CD4-positive, alpha-beta T cell treated with Interferon gamma for 1 hour (primary cell): ENCODE results near the gene CYB561D2.

Experiments used
- DNase-seq: peaks from one replicate; pipeline ENCODE4 v3.0.0-alpha.2; 2020

The CYB561D2 gene

DNA sequence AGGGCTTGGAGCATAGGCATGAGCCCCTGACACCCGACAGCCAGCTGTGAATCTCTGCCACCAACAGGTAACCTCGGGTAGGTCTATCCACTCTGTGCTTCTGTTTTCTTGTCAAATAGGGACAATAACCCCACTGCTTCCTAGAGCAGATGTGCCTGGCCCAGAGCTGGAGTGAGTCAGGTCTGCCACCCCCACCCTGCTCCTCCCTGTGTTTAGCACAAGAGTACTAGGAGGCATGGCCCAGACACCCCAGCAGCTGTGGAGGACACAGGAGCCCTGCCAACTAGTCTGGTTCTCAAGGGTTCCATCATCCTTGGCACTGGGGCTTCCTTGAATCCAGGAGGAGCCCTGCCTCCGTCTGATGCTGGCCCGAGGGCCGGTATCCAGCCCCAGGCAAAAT, 42.4 kb downstream of the CYB561D2 start:
- no peak for DNase-seq

DNA sequence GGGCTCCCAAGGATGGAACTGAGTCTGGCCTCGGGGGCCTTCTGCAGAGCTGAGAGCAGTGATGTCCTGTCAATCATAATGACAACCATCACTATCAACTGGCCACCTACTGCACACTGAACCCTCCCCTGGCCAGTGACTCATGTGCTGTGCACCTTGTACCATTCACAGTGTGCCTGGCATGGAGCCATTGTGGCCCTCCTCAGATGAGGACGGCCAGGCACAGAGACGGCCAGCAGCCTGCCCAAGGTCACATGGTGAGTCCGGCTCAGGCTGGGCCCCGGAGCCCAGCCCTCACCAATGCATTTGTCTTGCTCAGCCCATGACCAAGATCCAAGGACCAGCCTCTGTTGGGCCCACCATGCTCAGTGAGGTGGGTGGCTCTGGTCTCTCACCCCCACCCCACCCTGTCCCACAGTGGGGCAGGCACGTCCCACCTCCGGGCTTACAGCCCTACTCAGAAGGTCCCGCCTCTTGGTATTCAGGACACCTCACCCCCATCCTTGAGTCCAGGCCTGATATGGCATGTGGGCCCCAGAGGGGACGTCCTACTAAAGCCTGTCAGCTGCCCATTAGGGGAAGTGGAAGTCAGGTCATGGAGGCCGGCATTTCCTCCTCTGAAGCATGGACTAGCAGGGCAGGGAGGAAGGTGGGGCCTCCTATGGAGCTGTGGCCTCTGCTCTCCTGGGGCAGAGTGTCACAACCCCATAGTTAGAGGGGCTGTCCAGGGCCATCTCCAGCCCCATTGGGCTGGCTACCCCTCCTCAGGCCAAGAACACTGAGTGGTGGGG, 44.6 kb downstream of the CYB561D2 start:
- DNase-seq = peak; percentile 24

DNA sequence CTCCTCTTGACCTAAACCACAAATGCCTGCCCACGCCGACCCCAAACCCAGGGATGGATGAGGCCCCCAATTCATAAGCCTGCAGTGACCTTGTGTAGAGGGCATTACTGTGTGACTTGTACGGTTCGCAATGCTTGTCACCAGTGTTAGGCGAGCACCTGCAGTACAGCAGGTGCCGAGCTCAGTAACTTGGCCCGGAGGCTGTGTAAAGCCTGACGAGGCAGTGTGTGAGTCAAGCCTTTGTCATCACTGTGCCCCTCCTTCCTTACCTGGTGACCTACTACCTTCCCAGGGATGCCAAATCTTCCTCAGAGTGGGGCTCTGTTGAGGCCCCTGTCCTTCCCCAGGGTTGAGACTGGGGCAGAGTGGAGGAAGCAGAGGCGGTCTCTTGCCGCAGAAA, 45.8 kb downstream of the CYB561D2 start:
- no peak for DNase-seq

DNA sequence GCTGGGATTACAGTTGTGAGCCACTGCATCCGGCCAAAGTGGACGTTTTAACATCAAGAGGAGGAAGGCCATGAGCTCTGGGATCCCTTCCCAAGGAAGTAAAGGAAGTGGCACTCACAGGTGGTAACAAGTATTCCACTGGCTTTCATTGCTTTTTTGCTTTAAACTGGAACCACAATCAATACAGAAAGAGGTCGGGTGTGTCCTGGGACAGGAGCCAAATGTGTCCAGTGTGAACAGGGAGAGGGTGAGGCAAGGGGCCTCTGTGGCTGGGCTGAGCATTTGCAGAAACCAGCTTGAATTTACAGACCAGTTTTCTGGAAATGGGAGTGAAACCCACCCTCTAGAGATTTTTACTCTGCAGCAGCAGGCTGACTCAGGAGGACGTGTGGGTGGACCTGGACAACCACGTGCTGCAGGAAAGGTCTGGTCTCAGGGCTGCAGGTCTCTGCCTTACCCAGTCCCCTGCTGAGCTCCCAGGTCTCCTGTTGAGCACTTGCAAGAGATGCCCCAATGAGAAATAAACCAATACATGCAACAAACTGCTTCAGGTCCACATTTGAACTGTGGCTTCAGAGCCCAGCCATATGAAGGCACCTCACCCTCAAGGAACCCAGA, 51.4 kb downstream of the CYB561D2 start:
- DNase-seq = no peak
